ENCODE data around the gene RAD51B.

The RAD51B gene

GRCh38 chr14:68345738-68346137 lies 526.2 kb downstream of the RAD51B start:
- no peak overlapping the region for H3K4me3 ChIP-seq (ENCODE audit: low read length)
- no peak for TF ChIP-seq ZNF274 (IDR thresholded peaks at IDR 0.05; ENCODE audit: low read depth, low read length)

- TF ChIP-seq ZNF274 (IDR thresholded peaks at IDR 0.05; ENCODE audit: low read depth, low read length): no peak
- H3K4me3 ChIP-seq (ENCODE audit: low read length): no peak overlapping the region
Measured at GRCh38 chr14:68346556-68347343, 527.2 kb downstream of the RAD51B start.

DNA sequence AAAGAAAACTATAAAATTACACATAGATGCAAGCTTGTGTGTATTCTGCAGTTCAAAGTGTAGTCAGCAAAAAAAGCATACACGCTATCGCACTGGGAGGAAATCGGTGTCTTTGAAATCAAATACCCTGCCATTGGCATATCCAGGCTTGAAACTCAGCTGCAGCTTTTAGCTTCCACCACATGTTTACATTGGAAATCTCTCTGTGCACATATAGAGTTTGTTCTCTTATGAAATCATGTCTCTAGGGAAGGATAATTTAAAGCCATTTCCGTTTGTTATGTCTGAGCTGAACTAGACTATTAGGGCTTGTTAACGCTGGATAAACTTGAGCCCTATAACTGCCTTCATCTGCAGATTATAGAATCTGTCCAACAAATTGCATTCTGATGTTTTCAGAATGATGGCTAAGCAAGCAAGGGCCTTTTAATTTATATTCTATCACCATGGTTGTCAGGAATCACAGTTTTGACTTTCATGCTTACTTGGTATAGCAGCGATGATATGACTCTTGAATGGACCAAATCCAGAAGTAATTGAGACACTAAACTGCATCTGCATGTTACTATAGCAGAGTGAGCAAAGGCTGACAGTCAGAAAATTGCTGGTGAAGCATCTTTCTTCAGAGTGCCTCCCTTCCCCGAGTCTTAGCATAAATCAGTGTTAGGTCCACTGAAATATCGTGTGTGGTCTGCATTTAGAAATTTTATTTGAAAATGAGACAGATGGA lies 530.5 kb downstream of the RAD51B start:
- no peak for TF ChIP-seq ZNF274 (IDR thresholded peaks at IDR 0.05; ENCODE audit: low read depth, low read length)
- H3K4me3 ChIP-seq (ENCODE audit: low read length): no peak overlapping the region

- no peak overlapping the region for H3K4me3 ChIP-seq (ENCODE audit: low read length)
- no peak for TF ChIP-seq ZNF274 (IDR thresholded peaks at IDR 0.05; ENCODE audit: low read depth, low read length)
Measured at GRCh38 chr14:68355415-68355814, 535.8 kb downstream of the RAD51B start.

- no peak for TF ChIP-seq ZNF274 (IDR thresholded peaks at IDR 0.05; ENCODE audit: low read depth, low read length)
- no peak overlapping the region for H3K4me3 ChIP-seq (ENCODE audit: low read length)
Measured at GRCh38 chr14:68357777-68358176, 538.2 kb downstream of the RAD51B start.

- no peak overlapping the region for H3K4me3 ChIP-seq (ENCODE audit: low read length)
- no peak for TF ChIP-seq ZNF274 (IDR thresholded peaks at IDR 0.05; ENCODE audit: low read depth, low read length)
Measured at GRCh38 chr14:68358500-68358899, 538.9 kb downstream of the RAD51B start.

GRCh38 chr14:68359022-68359836 lies 539.6 kb downstream of the RAD51B start:
- no peak overlapping the region; the same call in 1 of the 2 replicates for H3K4me3 ChIP-seq (ENCODE audit: low read length)
- no peak for TF ChIP-seq ZNF274 (IDR thresholded peaks at IDR 0.05; ENCODE audit: low read depth, low read length)

GRCh38 chr14:68359837-68360552 lies 540.4 kb downstream of the RAD51B start:
- no peak for TF ChIP-seq ZNF274 (IDR thresholded peaks at IDR 0.05; ENCODE audit: low read depth, low read length)
- no peak overlapping the region for H3K4me3 ChIP-seq (ENCODE audit: low read length)

GRCh38 chr14:68361231-68361630 lies 541.7 kb downstream of the RAD51B start:
- no peak overlapping the region for H3K4me3 ChIP-seq (ENCODE audit: low read length)
- TF ChIP-seq ZNF274 (IDR thresholded peaks at IDR 0.05; ENCODE audit: low read depth, low read length): no peak

- H3K4me3 ChIP-seq (ENCODE audit: low read length): no peak overlapping the region
- TF ChIP-seq ZNF274 (IDR thresholded peaks at IDR 0.05; ENCODE audit: low read depth, low read length): no peak
Measured at GRCh38 chr14:68362846-68363245, 543.3 kb downstream of the RAD51B start.

DNA sequence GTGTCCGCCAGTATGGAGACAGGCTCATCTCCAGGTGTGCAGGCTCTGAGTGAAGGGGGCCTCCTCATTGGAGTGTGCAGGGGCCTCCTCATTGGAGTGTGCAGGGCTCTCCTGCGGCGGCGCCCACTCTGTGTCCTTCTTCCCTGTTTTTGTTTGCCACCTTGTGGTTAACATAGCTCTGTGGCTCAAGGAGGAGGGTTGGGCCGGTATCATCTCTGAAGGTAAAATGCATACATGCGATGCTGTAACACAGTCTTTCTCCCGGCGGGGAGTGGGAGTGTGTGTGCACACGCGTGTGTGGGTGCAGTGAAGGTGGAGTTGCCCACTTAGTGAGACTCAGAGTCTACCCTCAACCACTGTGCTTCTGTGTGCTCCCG lies 543.9 kb downstream of the RAD51B start:
- TF ChIP-seq ZNF274 (IDR thresholded peaks at IDR 0.05; ENCODE audit: low read depth, low read length): no peak
- no peak overlapping the region for H3K4me3 ChIP-seq (ENCODE audit: low read length)

GRCh38 chr14:68363843-68364767 lies 544.5 kb downstream of the RAD51B start:
- TF ChIP-seq ZNF274 (IDR thresholded peaks at IDR 0.05; ENCODE audit: low read depth, low read length): no peak
- no peak overlapping the region for H3K4me3 ChIP-seq (ENCODE audit: low read length)

- H3K4me3 ChIP-seq (ENCODE audit: low read length): no peak overlapping the region
- no peak for TF ChIP-seq ZNF274 (IDR thresholded peaks at IDR 0.05; ENCODE audit: low read depth, low read length)
Measured at GRCh38 chr14:68364792-68365192, 545.2 kb downstream of the RAD51B start.
